AG04450 (cell line): Measurements from ENCODE around the gene PRCD. TPM values are rescaled to one million over a fixed set of nuclear protein-coding genes. Genes with fewer than 3 reads are reported as not detected.
A peak's percentile ranks its signal among the peaks of the same experiment; 100 is the strongest.
"Not testable (repeated sequence)": the region's sequence is repeated elsewhere in the genome, so short reads cannot be mapped to it uniquely, and the experiment has no call there.

Experiments used
- CTCF ChIA-PET: fragments of 300-600, 350-600 bp; formaldehyde crosslinking; extraction: SDS; loops from one replicate; lab custom pipeline; 2022; ENCODE audit warnings: antibody characterized with exemption, inconsistent platforms; lab: Charles Lee
- POLR2A ChIA-PET: fragments of 350-600 bp; formaldehyde crosslinking; extraction: SDS; loops from one replicate; lab custom pipeline; 2021; ENCODE audit warnings: antibody characterized with exemption, inconsistent platforms; lab: Yijun Ruan, JAX
- DNase-seq: peaks from one replicate; pipeline ENCODE4 v3.0.0-alpha.2; 2011; ENCODE audit warnings: low read depth, low spot score
- H3K27ac ChIP-seq: one replicate; pipeline ENCODE4 v1.5.1; 2012; ENCODE audit warnings: low read depth, low read length, control low read depth
- H3K27me3 ChIP-seq: one replicate; pipeline ENCODE4 v1.6.0; 2012; ENCODE audit warnings: low read length; ENCODE audit not compliant: control insufficient read depth, insufficient read depth
- H3K4me3 ChIP-seq: 2 replicates; pipeline ENCODE4 v1.5.1; 2011; ENCODE audit warnings: mild to moderate bottlenecking, low read depth, low read length, control low read depth
- H3K9me3 ChIP-seq: 2 replicates; pipeline ENCODE4 v1.5.1; 2012; ENCODE audit warnings: low read length; ENCODE audit not compliant: control insufficient read depth, insufficient read depth
- polyA plus RNA-seq: library from polyadenylated mRNA; depleted of rRNA; stranded (reverse); fragments of >200 nt; gene quantifications from 2 replicates; pipeline ENCODE4 v1.2.3, GENCODE V29; 2011
- TF ChIP-seq, protein P1 (sequence below): IDR thresholded peaks from 2 replicates; pipeline ENCODE4 v1.5.1; 2011; ENCODE audit warnings: low read depth, low read length, control low read depth, inconsistent platforms

The PRCD gene
- polyA plus RNA-seq, 1 experiment = 0.69 TPM

DNA sequence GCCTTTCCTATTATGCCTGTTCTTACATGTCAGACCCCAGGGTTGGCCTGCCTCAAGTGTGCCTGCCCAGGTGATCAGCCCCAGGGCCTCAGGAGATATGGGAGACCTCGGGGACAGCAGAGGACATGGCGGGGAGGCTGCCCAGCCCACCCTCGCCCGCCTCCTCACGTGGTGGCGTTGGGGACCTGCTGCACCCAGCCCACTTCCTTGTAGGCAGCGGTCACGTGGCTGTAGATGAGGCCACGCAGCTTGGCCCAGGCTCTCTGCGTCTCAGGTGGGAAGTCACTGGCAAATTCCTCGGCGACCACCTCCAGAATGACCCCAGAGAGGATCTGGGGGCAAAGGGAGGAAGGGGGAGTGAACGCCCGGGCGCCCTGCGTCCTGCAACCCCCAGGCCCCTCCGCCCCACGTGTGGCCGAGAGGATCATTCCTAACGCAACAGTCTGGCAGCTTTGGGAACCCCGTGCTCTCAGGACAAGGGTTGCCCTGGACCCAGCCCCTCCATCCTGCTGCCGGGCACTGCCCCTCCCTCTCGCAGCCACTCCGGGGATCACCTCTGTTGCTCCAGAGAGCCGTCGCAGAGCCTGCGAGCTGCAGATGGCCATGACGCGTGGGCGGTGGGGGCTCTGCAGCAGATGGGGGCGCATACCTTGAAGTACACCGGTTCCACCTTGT is 8.9 kb upstream of the PRCD start:
- POLR2A ChIA-PET = interaction anchor here (2.4 kb wide), 1 partner anchor 16 kb away, joined by 14 read pairs; no protein-coding TSS in a partner anchor
- H3K4me3 ChIP-seq = no peak overlapping the region

DNA sequence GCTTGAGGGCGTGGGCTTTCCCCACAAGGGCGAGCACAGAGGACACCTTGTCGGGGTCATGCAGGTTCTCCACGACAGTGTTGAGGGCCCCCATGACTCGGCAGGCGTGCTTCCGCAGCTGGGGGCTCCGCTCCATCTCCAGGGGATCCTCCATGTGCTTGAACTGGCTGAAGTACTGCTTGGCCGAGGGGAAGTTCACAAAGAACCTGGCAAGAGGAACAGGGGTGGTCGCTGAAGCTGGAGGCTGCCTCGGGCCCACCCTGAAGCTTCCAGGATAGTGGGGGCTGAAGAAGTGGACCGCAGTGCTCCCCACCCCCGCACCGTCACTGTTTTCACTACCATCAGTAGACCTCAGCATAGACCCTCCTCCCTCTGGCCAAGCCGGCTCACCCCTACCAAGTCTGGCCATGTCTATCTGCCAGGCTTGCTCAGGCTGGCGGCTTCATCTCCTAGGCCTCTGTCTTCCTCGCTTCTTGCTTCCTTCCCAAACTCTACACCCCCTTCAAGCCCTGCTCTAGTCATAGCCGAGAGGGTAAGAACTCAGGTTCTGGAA is 8.3 kb upstream of the PRCD start:
- no peak overlapping the region for H3K27ac ChIP-seq

More for the DNA sequence above, 8.9 kb upstream of the PRCD start:
- TF ChIP-seq, protein P1, sequence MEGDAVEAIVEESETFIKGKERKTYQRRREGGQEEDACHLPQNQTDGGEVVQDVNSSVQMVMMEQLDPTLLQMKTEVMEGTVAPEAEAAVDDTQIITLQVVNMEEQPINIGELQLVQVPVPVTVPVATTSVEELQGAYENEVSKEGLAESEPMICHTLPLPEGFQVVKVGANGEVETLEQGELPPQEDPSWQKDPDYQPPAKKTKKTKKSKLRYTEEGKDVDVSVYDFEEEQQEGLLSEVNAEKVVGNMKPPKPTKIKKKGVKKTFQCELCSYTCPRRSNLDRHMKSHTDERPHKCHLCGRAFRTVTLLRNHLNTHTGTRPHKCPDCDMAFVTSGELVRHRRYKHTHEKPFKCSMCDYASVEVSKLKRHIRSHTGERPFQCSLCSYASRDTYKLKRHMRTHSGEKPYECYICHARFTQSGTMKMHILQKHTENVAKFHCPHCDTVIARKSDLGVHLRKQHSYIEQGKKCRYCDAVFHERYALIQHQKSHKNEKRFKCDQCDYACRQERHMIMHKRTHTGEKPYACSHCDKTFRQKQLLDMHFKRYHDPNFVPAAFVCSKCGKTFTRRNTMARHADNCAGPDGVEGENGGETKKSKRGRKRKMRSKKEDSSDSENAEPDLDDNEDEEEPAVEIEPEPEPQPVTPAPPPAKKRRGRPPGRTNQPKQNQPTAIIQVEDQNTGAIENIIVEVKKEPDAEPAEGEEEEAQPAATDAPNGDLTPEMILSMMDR = no peak
- Histone ChIP-seq H3K27me3 (no peaks in the 10 kb centered on the region), H3K27ac (peak overlapping the region; percentile 97), H3K9me3 (no peaks in the 10 kb centered on the region; the same call in 1 of the 2 replicates)
- DNase-seq = no peak
- CTCF ChIA-PET = no interaction called here

DNA sequence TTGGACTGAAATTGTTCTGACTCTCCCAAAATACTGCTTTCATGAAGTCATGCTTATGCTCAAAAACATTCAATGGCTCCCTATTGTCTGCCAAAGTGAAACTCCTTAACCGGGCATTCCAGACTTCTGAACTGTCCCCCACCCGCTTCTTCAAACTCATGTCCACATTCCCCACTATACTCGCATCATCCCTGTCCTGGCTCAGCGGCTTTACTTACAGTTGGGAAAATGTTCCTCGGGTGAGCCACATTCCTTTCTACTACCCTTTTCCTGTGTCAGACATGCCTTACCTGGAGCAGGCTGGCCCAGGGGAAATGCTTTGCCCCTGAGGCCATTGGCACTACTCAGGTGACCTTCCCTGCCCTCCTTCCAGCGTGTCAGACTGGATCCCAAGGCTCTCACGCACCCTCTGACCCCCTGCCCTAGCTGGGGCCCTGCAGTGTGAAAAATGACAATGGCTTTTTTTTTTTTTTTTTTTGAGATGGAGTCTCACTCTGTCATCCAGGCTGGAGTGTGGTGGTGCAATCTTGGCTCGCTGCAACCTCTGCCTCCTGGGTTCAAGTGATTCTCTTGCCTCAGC is 7.7 kb upstream of the PRCD start:
- peaks cover under 1% of the 10 kb centered on the region for H3K27me3 ChIP-seq
- TF ChIP-seq, protein P1 = no peak
- H3K9me3 ChIP-seq = no peaks in the 10 kb centered on the region; the same call in 1 of the 2 replicates
- no peak overlapping the region for H3K4me3 ChIP-seq
- ChIA-PET CTCF (no interaction called here), POLR2A (no interaction called here)
- no peak for DNase-seq
- H3K27ac ChIP-seq = no peak overlapping the region

More for the DNA sequence above, 8.3 kb upstream of the PRCD start:
- no peak overlapping the region for H3K4me3 ChIP-seq
- ChIA-PET POLR2A (no interaction called here), CTCF (no interaction called here)
- no peaks in the 10 kb centered on the region for H3K27me3 ChIP-seq
- no peaks in the 10 kb centered on the region; the same call in 1 of the 2 replicates for H3K9me3 ChIP-seq
- no peak for DNase-seq
- TF ChIP-seq, protein P1 = no peak

DNA sequence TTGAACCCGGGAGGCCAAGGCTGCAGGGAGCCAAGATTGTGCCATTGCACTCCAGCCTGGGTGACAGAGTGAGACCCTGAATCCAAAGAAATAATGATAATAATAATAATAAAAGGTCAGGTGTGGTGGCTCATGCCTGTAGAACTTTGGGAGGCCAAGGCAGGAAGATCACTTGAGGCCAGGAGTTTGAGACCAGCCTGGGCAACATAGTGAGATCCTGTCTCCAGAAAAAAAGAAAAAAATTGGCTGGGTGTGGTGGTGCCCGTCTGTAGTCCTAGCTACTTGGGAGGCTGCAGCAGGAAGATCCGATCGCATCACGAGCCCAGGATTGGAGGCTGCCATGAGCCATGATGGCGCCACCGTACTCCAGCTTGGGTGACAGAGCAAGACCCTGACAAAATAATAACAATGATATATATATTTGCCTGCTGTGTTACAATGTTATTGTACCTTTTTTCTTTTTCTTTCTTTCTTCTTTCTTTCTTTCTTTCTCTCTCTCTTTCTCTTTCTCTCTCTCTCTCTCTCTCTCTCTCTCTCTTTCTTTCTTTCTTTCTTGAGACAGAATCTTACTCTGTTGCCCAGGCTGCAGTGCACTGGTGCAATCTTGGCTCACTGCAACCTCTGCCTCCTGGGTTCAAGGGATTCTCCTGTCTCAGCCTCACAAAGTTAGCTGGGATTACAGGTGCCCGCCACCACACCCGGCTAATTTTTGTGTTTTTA is 6.0 kb upstream of the PRCD start:
- POLR2A ChIA-PET, H3K9me3 ChIP-seq, H3K4me3 ChIP-seq, H3K27me3 ChIP-seq, DNase-seq, H3K27ac ChIP-seq: not testable (repeated sequence)
- CTCF ChIA-PET = interaction anchor here (1.0 to 2.0 kb wide), 2 partner anchors 11 to 28 kb away, joined by 4 to 8 read pairs; no protein-coding TSS in a partner anchor

DNA sequence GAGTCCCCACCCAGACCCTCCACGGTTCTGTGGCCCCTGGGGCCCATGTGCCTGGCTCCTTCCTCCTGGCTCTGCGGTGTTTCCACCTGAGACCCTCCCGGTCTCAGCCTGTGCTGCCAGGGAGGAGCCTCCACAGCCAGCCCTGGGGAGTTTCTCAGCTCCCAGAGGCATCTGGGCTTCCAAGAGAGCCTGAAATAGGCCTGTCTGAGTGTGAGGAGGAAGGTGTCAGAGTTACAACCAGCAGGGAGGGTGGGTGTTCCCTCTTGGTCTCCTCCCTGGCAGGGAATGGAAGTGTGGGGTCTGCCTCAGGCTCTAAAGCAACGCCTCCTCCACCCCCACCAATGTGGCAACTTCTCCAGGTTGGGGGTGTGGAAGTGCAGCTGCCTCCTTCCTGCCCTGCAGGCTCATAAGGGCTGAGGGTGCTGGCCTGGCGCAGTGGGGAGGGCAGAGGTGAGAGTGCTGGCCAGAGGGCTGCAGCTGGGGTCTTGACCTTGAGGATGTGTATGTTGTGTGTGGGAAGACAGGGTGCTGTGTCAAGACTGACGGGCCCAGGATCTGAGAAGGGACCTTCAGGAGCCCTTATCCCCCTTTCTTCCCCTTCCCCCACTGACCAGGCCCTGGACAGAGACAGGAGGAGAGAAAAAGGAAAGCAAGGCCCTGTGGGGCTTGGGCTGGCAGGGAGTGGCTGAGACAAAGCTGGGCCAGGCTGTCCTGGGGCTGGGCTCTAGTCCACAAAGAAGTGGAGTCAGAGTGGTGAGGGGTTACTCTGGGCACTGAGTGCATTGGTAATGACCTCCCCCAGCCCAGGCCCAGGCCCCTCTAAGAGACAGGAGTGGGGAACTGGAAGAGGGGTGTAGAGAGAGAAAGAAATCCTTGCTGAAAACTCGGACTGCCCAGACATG is 4.8 kb upstream of the PRCD start:
- Histone ChIP-seq H3K27ac (no peak overlapping the region), H3K27me3 (peaks cover 14% of the 10 kb centered on the region), H3K4me3 (no peak overlapping the region), H3K9me3 (no peaks in the 10 kb centered on the region; the same call in 1 of the 2 replicates)
- no peak for DNase-seq
- ChIA-PET CTCF (no interaction called here), POLR2A (no interaction called here)
- TF ChIP-seq, protein P1 = no peak
